Peyer's patch (tissue), 4 donors: ENCODE measurements around the gene LRRC8E.

ENCODE experiments used
- CTCF ChIP-seq, 6 experiments: fragments of 450-650 bp in 4 of 6; fragments of 200-600 bp in 2 of 6; sonication (generic) in 1 of 6; IDR thresholded peaks; one replicate each; pipeline ENCODE4 v1.5.1; 2017 to 2019; ENCODE audit warnings: antibody characterized with exemption in 6 of 6, mild to moderate bottlenecking in 3 of 6, moderate library complexity in 1 of 6
- POLR2A ChIP-seq, 2 donors: fragments of 450-650 bp; IDR thresholded peaks; one replicate each; pipeline ENCODE4 v1.5.1; 2017; ENCODE audit warnings: antibody characterized with exemption in 2 of 2, mild to moderate bottlenecking in 2 of 2, moderate library complexity in 2 of 2

- no peak for TF ChIP-seq POLR2A (IDR thresholded peaks at IDR 0.05)
- TF ChIP-seq CTCF (IDR thresholded peaks at IDR 0.05), result no peak
These were observed 7.3 kb downstream of the LRRC8E start for GRCh38 chr19:7895565-7895964.
